ENCODE data around the gene TET1. TPM values are rescaled to one million over a fixed set of nuclear protein-coding genes. Genes with fewer than 3 reads are reported as not detected.

The TET1 gene
- total and polyA plus RNA-seq, 9 of the 15 experiments (the other 6 are each of a cell fraction or from before 2014, with no cell fraction given) = 2.6 to 21.3 (median 11.6) TPM

DNA sequence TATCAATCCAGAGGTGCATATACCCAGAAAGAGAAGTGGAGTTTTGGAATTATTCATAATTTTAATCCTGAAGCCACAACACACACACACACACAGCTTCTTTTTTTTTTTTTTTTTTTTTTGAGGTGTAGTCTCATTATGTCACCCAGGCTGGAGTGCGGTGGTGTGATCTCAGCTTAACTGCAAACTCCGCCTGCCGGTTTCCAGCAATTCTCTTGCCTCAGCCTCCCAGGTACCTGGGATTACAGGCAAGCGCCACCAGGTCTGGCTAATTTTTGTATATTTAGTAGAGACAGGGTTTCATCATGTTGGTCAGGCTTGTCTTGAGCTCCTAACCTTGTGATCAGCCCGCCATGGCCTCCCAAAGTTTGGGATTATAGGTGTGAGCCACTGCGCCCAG, 35.4 kb downstream of the TET1 start:
- Histone ChIP-seq H3K4me1 (replicated peaks in 1 of 2; ENCODE audit: control insufficient read depth in 2 of 2, insufficient read depth in 2 of 2, low read length in 2 of 2) (peaks cover 18 to 28% of the 10 kb centered on the region in 2 experiments), H3K79me2 (ENCODE audit: control insufficient read depth, insufficient read depth, low read length) (peaks cover 30% of the 10 kb centered on the region), H3K4me3 (no peak overlapping the region), H3K27me3 (ENCODE audit: control insufficient read depth in 2 of 2, insufficient read depth in 2 of 2, low read length in 2 of 2) (no peaks in the 10 kb centered on the region), H3K9me1 (ENCODE audit: control insufficient read depth, insufficient read depth, low read length) (peaks cover 5% of the 10 kb centered on the region), H3K9me3 (replicated peaks; ENCODE audit: control insufficient read depth, insufficient read depth, low read depth, low read length) (no peaks in the 10 kb centered on the region), H3K27ac (ENCODE audit: extremely low read depth, low read depth, low read length) (no peak overlapping the region), H4K20me1 (replicated peaks; ENCODE audit: control insufficient read depth, insufficient read depth, low read length) (0 out of 2 replicates have a peak, but pooled peaks cover 4% of the 10 kb centered on the region), H3K9ac (ENCODE audit: insufficient read depth in 1 of 2, low read depth in 2 of 2, low read length in 2 of 2) (no peak overlapping the region), H3K4me2 (ENCODE audit: insufficient read depth, low read length) (no peak overlapping the region), H2AFZ (ENCODE audit: low read depth, low read length) (no peak overlapping the region), H3K36me3 (ENCODE audit: control insufficient read depth, insufficient read depth, low read length) (peaks cover 15% of the 10 kb centered on the region; the same call in 2 of the 3 replicates)
- BruUV-seq (replicated peaks) = no TSS peak
- no peak for ATAC-seq
- intact Hi-C loops (cut with micrococcal nuclease) (no loop called here), in situ Hi-C loops (cut with MboI) (no loop called here)
- DNase-seq (ENCODE audit: extremely low read depth in 1 of 4, low spot score in 3 of 4) = no peak
- POLR2A ChIA-PET = interaction anchor here (1.4 to 2.1 kb wide), 2 partner anchors 9 to 32 kb away, joined by 6 to 8 read pairs; no protein-coding TSS in a partner anchor
- no peak for FAIRE-seq
- CTCF ChIA-PET (ENCODE audit: low intra/inter-chr PET ratio) = interaction anchor here (0.7 kb wide), 1 partner anchor 1177 kb away, joined by 3 read pairs; no protein-coding TSS in a partner anchor
- 94% methylated on average over 5 of the region's 6 CpGs for WGBS (ENCODE audit: insufficient coverage, low coverage, missing lambda C conversion rate)
- TF ChIP-seq, protein P1, sequence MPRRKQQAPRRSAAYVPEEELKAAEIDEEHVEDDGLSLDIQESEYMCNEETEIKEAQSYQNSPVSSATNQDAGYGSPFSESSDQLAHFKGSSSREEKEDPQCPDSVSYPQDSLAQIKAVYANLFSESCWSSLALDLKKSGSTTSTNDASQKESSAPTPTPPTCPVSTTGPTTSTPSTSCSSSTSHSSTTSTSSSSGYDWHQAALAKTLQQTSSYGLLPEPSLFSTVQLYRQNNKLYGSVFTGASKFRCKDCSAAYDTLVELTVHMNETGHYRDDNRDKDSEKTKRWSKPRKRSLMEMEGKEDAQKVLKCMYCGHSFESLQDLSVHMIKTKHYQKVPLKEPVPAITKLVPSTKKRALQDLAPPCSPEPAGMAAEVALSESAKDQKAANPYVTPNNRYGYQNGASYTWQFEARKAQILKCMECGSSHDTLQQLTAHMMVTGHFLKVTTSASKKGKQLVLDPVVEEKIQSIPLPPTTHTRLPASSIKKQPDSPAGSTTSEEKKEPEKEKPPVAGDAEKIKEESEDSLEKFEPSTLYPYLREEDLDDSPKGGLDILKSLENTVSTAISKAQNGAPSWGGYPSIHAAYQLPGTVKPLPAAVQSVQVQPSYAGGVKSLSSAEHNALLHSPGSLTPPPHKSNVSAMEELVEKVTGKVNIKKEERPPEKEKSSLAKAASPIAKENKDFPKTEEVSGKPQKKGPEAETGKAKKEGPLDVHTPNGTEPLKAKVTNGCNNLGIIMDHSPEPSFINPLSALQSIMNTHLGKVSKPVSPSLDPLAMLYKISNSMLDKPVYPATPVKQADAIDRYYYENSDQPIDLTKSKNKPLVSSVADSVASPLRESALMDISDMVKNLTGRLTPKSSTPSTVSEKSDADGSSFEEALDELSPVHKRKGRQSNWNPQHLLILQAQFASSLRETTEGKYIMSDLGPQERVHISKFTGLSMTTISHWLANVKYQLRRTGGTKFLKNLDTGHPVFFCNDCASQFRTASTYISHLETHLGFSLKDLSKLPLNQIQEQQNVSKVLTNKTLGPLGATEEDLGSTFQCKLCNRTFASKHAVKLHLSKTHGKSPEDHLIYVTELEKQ (CRISPR knock-in tag; IDR thresholded peaks at IDR 0.05) = no peak
- TF ChIP-seq ZNF124 (CRISPR knock-in tag; IDR thresholded peaks at IDR 0.05) (no peak), POLR3G (IDR thresholded peaks at IDR 0.05; ENCODE audit: extremely low read depth, insufficient read length, insufficient replicate concordance) (no peak), TCF15 (CRISPR knock-in tag; IDR thresholded peaks at IDR 0.05) (no peak), BCL6 (CRISPR knock-in tag; IDR thresholded peaks at IDR 0.05) (no peak), ZNF589 (CRISPR knock-in tag; IDR thresholded peaks at IDR 0.05; ENCODE audit: low read depth) (no peak), ZNF174 (CRISPR knock-in tag; IDR thresholded peaks at IDR 0.05) (no peak), SMAD2 (IDR thresholded peaks at IDR 0.05; ENCODE audit: low read depth, low read length) (no peak), HMBOX1 (IDR thresholded peaks at IDR 0.05) (no peak), POLR2AphosphoS5 (IDR thresholded peaks at IDR 0.05; ENCODE audit: control insufficient read depth, insufficient read depth, low read depth, low read length) (no peak), FUS (optimal IDR thresholded peaks at IDR 0.05; ENCODE audit: low read depth, low read length) (no peak), ARID1B (IDR thresholded peaks at IDR 0.05) (no peak), ZNF398 (CRISPR knock-in tag; IDR thresholded peaks at IDR 0.05) (no peak)
- TF ChIP-seq, protein P2, sequence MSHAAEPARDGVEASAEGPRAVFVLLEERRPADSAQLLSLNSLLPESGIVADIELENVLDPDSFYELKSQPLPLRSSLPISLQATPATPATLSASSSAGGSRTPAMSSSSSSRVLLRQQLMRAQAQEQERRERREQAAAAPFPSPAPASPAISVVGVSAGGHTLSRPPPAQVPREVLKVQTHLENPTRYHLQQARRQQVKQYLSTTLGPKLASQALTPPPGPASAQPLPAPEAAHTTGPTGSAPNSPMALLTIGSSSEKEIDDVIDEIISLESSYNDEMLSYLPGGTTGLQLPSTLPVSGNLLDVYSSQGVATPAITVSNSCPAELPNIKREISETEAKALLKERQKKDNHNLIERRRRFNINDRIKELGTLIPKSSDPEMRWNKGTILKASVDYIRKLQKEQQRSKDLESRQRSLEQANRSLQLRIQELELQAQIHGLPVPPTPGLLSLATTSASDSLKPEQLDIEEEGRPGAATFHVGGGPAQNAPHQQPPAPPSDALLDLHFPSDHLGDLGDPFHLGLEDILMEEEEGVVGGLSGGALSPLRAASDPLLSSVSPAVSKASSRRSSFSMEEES (CRISPR knock-in tag; IDR thresholded peaks at IDR 0.05) = no peak

Data from K562 (cell line).